Measurements from ENCODE around the gene NUDT1.

The NUDT1 gene

DNA sequence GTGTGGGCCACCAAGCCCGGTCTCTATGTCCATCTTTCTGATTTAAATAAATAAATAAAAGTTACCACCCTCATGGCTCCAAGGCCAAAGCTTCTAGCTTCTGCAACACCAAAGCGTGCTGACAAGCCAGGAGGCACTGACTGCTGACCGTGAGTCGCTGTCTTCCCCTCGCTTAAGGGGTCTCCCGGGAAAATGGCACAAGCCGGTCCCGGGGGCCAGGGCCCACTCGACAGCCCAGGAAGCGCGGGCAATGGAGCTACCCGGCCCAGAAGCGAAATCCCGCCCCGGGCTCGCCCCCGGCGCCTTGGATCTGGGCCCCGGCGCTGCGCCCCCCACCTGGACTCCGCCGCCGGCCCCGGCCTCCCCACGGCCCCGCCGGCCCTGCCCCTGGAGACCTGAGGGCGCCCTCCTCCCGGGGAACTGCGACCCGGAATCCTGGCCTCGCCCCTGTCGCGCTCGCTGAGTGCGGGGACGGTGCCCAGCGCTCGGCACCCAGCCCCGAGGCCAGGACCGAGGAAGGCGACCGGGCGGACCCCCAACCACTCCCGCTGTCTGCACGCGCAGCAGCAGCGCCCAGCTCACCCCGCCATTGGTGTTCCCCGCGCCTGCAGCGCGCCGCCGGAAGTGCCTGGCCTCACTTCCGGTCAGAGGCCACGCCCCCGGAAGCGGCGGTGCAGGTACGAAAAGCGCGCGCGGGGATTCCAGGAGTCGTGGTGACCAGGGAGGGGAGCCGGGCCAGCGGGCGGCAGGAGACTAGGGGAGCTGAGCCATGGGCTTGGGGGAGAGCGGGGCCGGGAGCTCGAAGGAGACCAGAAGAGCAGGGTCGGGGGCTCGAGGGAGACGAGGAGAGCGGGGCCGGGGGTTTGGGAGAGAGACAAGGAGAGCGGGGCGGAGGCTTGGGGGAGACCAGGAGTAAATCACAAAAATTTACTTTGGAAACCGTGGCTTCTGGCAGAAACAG lies at the start of gene NUDT1, which contains the start of gene MRM2:
Gene NUDT1, plus strand, starts transcription at position 647 of the 961 bp plus-strand sequence. CDS start 2,349 bp downstream, outside the sequence.
Gene MRM2, minus strand, starts transcription at position 626 of the 961 bp plus-strand sequence. Its CDS starts 36 bp downstream, at position 590.
- DNase-seq (ENCODE audit: low spot score): peak; percentile 96

DNA sequence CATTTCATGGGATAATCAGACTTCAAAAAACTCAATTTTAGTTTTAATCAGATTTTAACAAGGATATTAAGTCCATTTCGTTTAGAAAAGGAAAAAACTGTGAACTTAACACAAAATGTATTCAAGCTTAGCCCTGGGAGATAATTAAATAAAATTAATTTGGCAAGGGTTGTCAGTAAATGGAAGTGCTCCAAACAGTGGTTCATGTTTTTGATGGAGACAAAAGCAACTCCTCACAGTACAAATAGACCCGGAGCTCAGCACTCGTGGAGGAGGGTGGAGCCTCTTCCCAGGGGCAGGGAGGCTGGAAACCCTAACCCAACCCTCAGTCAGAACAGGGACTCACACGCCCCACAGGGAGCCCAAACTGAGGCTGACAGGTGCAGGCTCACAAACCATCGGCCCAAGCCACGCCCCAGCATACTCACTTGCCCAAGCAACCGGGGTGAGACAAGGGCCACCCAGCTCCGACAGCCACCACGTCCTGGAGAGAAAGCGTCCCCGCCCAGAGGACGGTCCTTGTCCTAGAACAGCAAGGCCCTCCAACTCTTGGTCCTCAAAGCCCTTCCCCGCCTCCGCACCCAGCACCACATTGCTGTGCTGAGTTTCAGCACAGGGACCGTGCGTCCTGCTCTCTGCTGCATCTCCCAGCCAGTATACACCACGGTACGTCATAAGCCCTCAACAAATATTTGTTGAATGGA lies 49.0 kb upstream of the NUDT1 start:
- DNase-seq (ENCODE audit: low spot score): no peak

DNA sequence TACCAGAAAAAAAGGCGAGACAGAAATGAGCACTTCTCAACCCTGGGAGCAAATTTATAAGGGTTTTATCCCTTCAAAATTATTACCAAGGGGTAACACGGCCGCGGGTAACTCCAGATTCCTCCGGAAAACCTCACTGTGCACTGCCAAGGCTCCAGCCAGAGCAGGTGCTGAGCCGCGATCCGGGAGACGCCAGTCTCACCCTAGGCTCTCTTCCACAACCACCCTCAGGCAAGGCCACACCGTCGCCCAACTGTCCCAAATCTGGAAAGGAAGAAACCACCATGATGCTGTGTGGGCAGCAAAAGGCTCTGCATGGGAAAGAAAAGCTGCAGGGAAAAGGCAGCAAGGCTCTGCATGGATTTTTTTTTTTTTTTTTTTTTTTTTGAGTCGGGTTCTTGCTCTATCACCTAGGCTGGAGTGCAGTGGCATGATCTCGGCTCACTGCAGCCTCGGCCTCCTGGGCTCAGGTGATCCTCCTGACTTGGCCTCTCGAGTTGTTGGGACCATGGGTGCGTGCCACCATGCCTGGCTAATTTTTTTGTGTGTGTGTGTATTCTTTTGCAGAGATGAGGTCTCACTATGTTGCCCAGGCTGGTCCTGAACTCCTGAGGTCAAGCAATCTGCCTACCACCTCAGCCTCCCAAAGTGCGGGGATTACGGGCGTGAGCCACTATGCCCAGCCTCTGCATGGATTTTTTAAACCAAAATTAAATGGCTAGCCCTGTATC lies 48.3 kb upstream of the NUDT1 start:
- no peak for DNase-seq (ENCODE audit: low spot score)

DNA sequence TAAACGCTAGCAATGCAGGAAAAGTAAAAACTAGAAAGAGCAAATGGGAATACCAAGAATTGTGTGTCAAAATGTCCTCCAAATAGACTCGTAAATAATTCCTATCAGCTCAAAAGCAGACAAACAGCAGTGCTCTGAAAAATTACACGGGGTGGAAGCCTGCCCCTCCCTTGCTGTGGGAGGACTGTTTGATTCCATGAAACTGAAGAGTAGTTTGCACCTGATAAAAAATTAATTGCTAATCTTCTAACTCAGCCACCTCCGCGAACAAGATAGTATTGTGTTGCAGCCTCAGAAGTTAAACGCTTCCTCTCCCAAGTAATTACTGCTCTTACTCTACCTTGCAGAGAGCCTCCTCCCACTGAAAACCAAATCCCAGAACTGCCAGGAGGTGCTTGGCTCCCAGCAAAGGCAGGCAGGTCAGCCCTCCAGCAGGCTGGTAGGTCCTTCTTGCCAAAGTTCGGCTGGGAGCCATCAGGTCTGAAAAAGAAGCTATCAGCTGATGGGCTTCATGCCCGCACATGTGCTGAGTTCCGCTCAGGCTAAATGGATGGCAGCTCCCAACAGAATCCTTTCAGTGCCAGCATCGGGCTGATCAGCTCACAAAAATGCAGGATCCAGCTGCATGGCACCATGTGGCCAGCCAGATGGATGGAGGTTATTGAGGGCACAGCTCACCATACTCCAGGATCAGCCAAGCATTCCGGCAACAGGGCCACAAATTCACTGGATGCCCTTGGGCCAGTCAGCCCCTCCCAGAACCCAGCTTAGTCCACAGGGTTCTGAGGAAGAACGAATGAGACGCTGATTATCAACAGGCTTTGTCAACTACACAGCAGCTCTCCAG lies 46.4 kb upstream of the NUDT1 start:
- no peak for DNase-seq (ENCODE audit: low spot score)

GRCh38 chr7:2196381-2197378 lies 45.3 kb upstream of the NUDT1 start:
- no peak for DNase-seq (ENCODE audit: low spot score)

GRCh38 chr7:2197436-2198155 lies 44.4 kb upstream of the NUDT1 start:
- DNase-seq (ENCODE audit: low spot score): no peak

DNA sequence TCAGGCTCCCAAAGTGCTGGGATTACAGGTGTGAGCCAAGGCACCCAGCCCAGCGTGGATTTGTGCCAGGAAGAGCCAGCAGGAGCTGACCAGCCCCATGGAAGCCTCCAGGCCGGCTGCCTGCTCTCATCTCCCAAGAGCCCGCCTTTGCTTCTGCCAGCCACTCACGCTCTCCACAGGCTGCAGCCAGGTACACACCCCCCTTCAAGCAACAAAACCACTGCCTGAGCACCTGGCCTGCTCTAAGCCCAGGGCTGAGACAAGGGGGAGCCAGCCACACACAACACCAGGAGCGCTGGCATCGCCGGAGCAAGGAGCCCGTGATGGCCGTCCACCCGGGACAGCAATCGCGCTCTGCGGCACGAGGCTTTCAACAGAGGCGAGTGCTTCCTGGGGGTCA lies 43.8 kb upstream of the NUDT1 start:
- no peak for DNase-seq (ENCODE audit: low spot score)

- no peak for DNase-seq (ENCODE audit: low spot score)
These were observed 43.3 kb upstream of the NUDT1 start for GRCh38 chr7:2198760-2199159.

DNA sequence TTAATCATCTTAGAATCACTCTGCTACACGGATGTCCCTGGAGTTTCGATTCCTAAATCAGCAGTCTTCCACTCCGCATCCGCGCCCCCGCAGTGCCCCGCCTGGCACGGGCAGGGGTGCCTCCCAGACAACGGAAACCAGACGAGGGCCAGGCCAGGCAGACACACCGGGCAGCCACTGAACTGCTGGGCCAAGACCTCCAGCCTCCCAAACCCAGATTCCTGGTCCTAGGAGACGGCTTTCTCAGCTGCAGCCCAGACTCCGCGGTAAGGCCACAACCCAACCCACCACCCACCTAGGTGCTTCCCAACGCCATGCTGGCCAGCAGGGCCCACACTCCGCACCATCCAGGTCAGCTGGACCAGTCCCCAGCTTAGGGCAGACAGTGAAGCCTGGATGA lies 42.5 kb upstream of the NUDT1 start:
- no peak for DNase-seq (ENCODE audit: low spot score)

DNA sequence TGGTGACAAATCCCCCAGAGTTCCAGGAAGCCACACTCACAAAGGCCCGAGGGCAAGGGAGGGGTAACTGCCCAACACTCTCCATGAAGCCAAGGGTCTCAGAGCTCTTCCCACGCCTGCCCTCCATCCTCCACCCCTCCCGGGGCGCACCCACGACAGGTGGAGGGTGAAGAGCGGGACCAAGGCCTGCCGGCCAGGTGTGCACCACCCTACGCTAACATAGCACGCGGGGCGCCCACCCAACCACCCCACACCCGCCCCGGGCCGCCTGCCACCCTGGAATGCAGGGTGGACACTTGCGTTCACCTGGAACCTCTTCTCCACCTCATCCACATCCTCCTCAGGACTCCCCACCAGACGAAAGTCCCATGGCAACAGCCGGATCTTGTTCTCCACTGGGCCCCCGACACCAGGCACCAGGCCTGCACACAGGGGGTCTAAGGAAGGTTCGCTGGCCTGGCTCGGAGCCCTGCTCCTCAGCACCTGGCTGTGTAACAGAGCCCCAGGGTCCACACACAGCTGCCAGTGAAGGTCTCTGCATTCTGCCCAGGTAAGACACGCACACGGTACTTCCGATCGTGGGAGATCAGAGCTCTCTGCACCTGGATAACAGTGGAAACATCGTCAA lies 42.0 kb upstream of the NUDT1 start:
- no peak for DNase-seq (ENCODE audit: low spot score)

DNA sequence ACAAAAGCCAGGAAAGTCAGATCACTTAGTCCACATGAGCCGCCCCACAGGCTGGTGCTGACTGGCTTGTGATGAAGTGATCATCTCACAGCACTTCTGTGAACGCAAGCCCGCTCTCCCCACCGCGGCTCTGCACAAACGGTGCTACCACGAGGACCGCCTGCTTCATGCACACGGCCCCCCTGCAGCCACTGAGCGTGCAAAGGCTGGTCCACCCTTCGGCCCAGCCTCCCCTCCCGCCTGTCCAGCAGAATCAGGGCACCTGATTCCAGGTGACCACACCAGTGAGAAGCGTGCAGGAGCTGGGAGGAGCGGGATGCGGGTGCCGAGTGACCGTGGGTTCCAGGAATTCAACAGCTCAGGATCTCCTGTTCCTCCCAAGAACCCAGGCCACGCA lies 41.4 kb upstream of the NUDT1 start:
- DNase-seq (ENCODE audit: low spot score): no peak

- no peak for DNase-seq (ENCODE audit: low spot score)
These were observed 40.9 kb upstream of the NUDT1 start for GRCh38 chr7:2201128-2201527.

GRCh38 chr7:2201686-2202360 lies 40.2 kb upstream of the NUDT1 start:
- no peak for DNase-seq (ENCODE audit: low spot score)

- no peak for DNase-seq (ENCODE audit: low spot score)
These were observed 39.7 kb upstream of the NUDT1 start for GRCh38 chr7:2202361-2202761.

- DNase-seq (ENCODE audit: low spot score): no peak
These were observed 38.9 kb upstream of the NUDT1 start for GRCh38 chr7:2202901-2203765.

DNA sequence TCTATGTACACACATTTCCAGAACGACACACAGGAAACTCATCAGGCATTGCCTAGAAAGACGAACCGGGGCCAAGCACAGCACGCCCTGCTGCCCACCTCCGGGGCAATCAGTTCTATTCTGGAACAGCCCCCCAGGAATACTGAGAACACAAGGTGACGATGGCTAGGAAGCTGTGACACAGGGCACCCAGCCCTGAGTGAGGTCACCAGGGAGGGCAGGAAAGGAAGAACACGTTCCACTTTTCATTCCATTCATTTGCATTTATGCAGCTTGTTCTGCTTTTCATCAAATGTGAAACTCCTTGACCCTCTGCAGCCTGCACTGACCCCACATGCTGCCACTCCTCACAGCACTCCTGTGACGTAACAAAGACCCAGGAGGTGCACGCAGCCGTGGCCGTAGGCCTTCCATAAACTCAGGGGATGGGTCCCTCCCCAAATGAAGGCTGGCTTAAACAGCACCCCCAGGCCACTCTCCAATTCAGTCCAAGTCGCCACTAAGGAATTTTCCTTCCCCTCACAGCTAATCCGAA lies 38.2 kb upstream of the NUDT1 start:
- DNase-seq (ENCODE audit: low spot score): no peak

DNA sequence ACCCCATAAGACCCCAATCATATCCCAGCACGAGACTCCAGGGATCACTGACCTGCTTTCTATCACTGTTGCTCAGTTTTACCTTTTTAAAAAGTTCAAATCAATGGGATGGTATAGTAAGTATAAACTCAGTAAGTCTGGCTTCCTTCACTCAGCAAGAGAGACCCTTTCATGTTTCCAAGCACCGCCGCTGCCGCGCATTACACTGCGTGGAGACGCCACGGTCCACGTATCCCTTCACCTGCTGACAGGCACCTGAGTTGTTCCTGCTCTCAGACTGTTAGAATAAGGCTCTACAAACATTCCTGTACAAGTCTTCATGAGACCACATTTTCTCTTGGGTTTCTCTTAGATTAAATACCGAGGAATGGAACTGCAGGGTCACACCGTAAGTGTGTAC lies 37.6 kb upstream of the NUDT1 start:
- no peak for DNase-seq (ENCODE audit: low spot score)

Measured in HuH-7.5 (cell line).